SU-DHL-6 (cell line): ENCODE results near the gene SLC23A2.

Source experiments
- H2AFZ ChIP-seq: fragments of 200-600 bp; sonication (generic); 2 replicates; pipeline ENCODE4 v1.6.1; 2014; ENCODE audit warnings: low read depth, mild to moderate bottlenecking, moderate library complexity, mixed read lengths, antibody characterized with exemption, low read length; ENCODE audit not compliant: severe bottlenecking
- H3F3A ChIP-seq: fragments of 200-600 bp; shearing (Covaris generic); 2 replicates; pipeline ENCODE4 v1.6.0; 2016; ENCODE audit warnings: antibody characterized with exemption, mild to moderate bottlenecking; ENCODE audit not compliant: insufficient read depth
- H3K27ac ChIP-seq: fragments of 200-600 bp; sonication (generic); 2 replicates; pipeline ENCODE4 v1.5.1; 2016; ENCODE audit warnings: low read depth, mild to moderate bottlenecking, low read length, moderate library complexity, mixed read lengths
- H3K27me3 ChIP-seq: fragments of 200-600 bp; sonication (generic), shearing (Covaris generic); 2 replicates; pipeline ENCODE4 v1.6.0; 2014; ENCODE audit warnings: mild to moderate bottlenecking, low read length
- H3K36me3 ChIP-seq: fragments of 200-600 bp; sonication (generic); 2 replicates; pipeline ENCODE4 v1.6.1; 2014; ENCODE audit warnings: mild to moderate bottlenecking, low read length, mixed read lengths
- H3K4me2 ChIP-seq: fragments of 300-600, 200-600 bp; shearing (Covaris generic), sonication (generic); 2 replicates; pipeline ENCODE4 v1.6.0; 2014; ENCODE audit warnings: low read length, low read depth, mild to moderate bottlenecking; ENCODE audit not compliant: poor library complexity, severe bottlenecking
- H3K4me3 ChIP-seq: fragments of 200-600 bp; sonication (generic); 2 replicates; pipeline ENCODE4 v1.5.1; 2014; ENCODE audit warnings: antibody characterized with exemption, low read length, mild to moderate bottlenecking, mixed read lengths; ENCODE audit not compliant: insufficient read depth, poor library complexity, severe bottlenecking
- H3K79me2 ChIP-seq: fragments of 200-600 bp; sonication (generic); 2 replicates; pipeline ENCODE4 v1.6.1; 2014; ENCODE audit warnings: mild to moderate bottlenecking, low read length, moderate library complexity; ENCODE audit not compliant: insufficient read depth
- H3K9ac ChIP-seq: fragments of 200-600 bp; sonication (generic); 2 replicates; pipeline ENCODE4 v1.7.0; 2014; ENCODE audit warnings: mild to moderate bottlenecking, low read length
- H3K9me2 ChIP-seq: fragments of 200-600 bp; sonication (generic); replicated peaks from 2 replicates; pipeline ENCODE4 v1.6.1; 2014; ENCODE audit warnings: low read length; ENCODE audit not compliant: insufficient read depth
- H3K9me3 ChIP-seq: fragments of 200-600 bp; sonication (generic); 2 replicates; pipeline ENCODE4 v1.6.1; 2014; ENCODE audit warnings: low read length, mixed read lengths; ENCODE audit not compliant: insufficient read depth
- H4K20me1 ChIP-seq: fragments of 200-600 bp; sonication (generic); 2 replicates; pipeline ENCODE4 v1.6.1; 2014; ENCODE audit warnings: low read depth, mild to moderate bottlenecking, antibody characterized with exemption, low read length, moderate library complexity, mixed read lengths
- CTCF ChIP-seq: fragments of 200-600 bp; sonication (generic); IDR thresholded peaks from one replicate; pipeline ENCODE4 v1.5.1; 2017; ENCODE audit warnings: antibody characterized with exemption, mild to moderate bottlenecking, low read length, moderate library complexity; ENCODE audit not compliant: insufficient read depth, poor library complexity, severe bottlenecking
- EZH2phosphoT487 ChIP-seq: fragments of 200-600 bp; sonication (generic), shearing (Covaris generic); conservative IDR thresholded peaks from 2 replicates; pipeline ENCODE4 v1.6.1; 2018; ENCODE audit warnings: mild to moderate bottlenecking, antibody characterized with exemption, low read length, moderate library complexity, mixed read lengths

The SLC23A2 gene

GRCh38 chr20:4937407-4938319 lies 63.6 kb downstream of the SLC23A2 start:
- H3K79me2 ChIP-seq: peaks cover 47% of the 10 kb centered on the region
- no peak overlapping the region for H2AFZ ChIP-seq
- H3F3A ChIP-seq: no peaks in the 10 kb centered on the region
- H4K20me1 ChIP-seq: peaks cover 8% of the 10 kb centered on the region; the same call in 1 of the 2 replicates
- H3K4me2 ChIP-seq: no peak overlapping the region
- no peak overlapping the region for H3K9ac ChIP-seq
- TF ChIP-seq EZH2phosphoT487 (no peak), CTCF (no peak)
- no peak overlapping the region for H3K27ac ChIP-seq
- no peaks in the 10 kb centered on the region for H3K27me3 ChIP-seq
- H3K4me3 ChIP-seq: no peak overlapping the region
- H3K36me3 ChIP-seq: no peaks in the 10 kb centered on the region
- no peaks in the 10 kb centered on the region for H3K9me3 ChIP-seq
- no peaks in the 10 kb centered on the region for H3K9me2 ChIP-seq

- TF ChIP-seq CTCF (no peak), EZH2phosphoT487 (no peak)
- Histone ChIP-seq H3K79me2 (peaks cover 39% of the 10 kb centered on the region), H2AFZ (no peak overlapping the region), H3K9me2 (no peaks in the 10 kb centered on the region), H3K4me3 (no peak overlapping the region), H3K4me2 (no peak overlapping the region), H3K9me3 (no peaks in the 10 kb centered on the region), H3K9ac (no peak overlapping the region), H4K20me1 (peaks cover 8% of the 10 kb centered on the region; the same call in 1 of the 2 replicates), H3K27ac (no peak overlapping the region), H3K36me3 (no peaks in the 10 kb centered on the region), H3F3A (no peaks in the 10 kb centered on the region), H3K27me3 (no peaks in the 10 kb centered on the region)
Observed at GRCh38 chr20:4936851-4937406, 64.4 kb downstream of the SLC23A2 start.

GRCh38 chr20:4936392-4936850 lies 64.9 kb downstream of the SLC23A2 start:
- H2AFZ ChIP-seq: no peak overlapping the region
- no peak overlapping the region for H3K4me3 ChIP-seq
- no peak for TF ChIP-seq CTCF
- H3K9me3 ChIP-seq: no peaks in the 10 kb centered on the region
- H3F3A ChIP-seq: no peaks in the 10 kb centered on the region
- no peak overlapping the region for H3K9ac ChIP-seq
- no peak overlapping the region for H3K27ac ChIP-seq
- H3K9me2 ChIP-seq: no peaks in the 10 kb centered on the region
- peaks cover 8% of the 10 kb centered on the region; the same call in 1 of the 2 replicates for H4K20me1 ChIP-seq
- H3K36me3 ChIP-seq: no peaks in the 10 kb centered on the region
- no peak overlapping the region for H3K4me2 ChIP-seq
- H3K79me2 ChIP-seq: peaks cover 37% of the 10 kb centered on the region; the same call in 1 of the 2 replicates
- no peaks in the 10 kb centered on the region for H3K27me3 ChIP-seq
